ENCODE data around the gene CKAP5.

Gene CKAP5

DNA sequence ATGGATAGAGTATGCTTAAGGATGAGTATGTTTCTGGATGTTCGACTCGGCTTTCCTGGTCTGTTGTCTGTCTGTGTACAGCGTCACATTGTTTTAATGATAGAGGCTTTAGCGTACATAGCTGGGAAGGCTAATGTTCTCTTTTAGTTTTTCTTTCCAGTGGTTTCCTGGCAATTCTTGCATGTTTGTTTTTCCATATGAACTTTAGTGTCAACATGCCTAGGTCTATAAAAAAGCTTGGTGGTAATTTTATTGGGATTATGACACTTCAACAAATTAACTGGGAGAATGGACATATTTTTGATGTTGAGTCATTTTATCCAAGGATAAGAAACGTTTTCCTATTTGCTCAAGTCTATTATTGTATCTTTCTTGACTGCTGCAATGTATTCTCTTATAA, 109.5 kb downstream of the CKAP5 start:
- Histone ChIP-seq H3K27me3 (ENCODE audit: low read length) (no peaks in the 10 kb centered on the region), H4K20me1 (ENCODE audit: low read depth, low read length) (no peaks in the 10 kb centered on the region), H3K79me2 (ENCODE audit: insufficient read depth, low read length) (no peaks in the 10 kb centered on the region), H2AFZ (ENCODE audit: low read depth, low read length, severe bottlenecking) (no peak overlapping the region), H3K9me2 (replicated peaks; ENCODE audit: insufficient read depth, low read length) (no peaks in the 10 kb centered on the region), H3K36me3 (ENCODE audit: low read length) (no peaks in the 10 kb centered on the region), H3K9me3 (ENCODE audit: insufficient read depth, low read length) (no peaks in the 10 kb centered on the region), H3K4me3 (ENCODE audit: insufficient read depth, low read length, poor library complexity, severe bottlenecking) (no peak overlapping the region), H3F3A (ENCODE audit: insufficient read depth) (no peaks in the 10 kb centered on the region), H3K9ac (ENCODE audit: low read length) (no peak overlapping the region), H3K4me2 (ENCODE audit: low read depth, low read length, poor library complexity, severe bottlenecking) (no peak overlapping the region), H3K27ac (ENCODE audit: low read depth, low read length) (no peak overlapping the region)
- no peak for TF ChIP-seq EZH2phosphoT487 (conservative IDR thresholded peaks at IDR 0.05; ENCODE audit: low read length)
- TF ChIP-seq, protein P1, sequence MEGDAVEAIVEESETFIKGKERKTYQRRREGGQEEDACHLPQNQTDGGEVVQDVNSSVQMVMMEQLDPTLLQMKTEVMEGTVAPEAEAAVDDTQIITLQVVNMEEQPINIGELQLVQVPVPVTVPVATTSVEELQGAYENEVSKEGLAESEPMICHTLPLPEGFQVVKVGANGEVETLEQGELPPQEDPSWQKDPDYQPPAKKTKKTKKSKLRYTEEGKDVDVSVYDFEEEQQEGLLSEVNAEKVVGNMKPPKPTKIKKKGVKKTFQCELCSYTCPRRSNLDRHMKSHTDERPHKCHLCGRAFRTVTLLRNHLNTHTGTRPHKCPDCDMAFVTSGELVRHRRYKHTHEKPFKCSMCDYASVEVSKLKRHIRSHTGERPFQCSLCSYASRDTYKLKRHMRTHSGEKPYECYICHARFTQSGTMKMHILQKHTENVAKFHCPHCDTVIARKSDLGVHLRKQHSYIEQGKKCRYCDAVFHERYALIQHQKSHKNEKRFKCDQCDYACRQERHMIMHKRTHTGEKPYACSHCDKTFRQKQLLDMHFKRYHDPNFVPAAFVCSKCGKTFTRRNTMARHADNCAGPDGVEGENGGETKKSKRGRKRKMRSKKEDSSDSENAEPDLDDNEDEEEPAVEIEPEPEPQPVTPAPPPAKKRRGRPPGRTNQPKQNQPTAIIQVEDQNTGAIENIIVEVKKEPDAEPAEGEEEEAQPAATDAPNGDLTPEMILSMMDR (IDR thresholded peaks at IDR 0.05; ENCODE audit: insufficient read depth, low read length, poor library complexity, severe bottlenecking), result no peak

GRCh38 chr11:46736146-46736545, 109.9 kb downstream of the CKAP5 start:
- H3K27ac ChIP-seq (ENCODE audit: low read depth, low read length), result no peak overlapping the region
- H3F3A ChIP-seq (ENCODE audit: insufficient read depth), result no peaks in the 10 kb centered on the region
- H4K20me1 ChIP-seq (ENCODE audit: low read depth, low read length), result no peaks in the 10 kb centered on the region
- no peaks in the 10 kb centered on the region for H3K9me3 ChIP-seq (ENCODE audit: insufficient read depth, low read length)
- H3K27me3 ChIP-seq (ENCODE audit: low read length), result no peaks in the 10 kb centered on the region
- H2AFZ ChIP-seq (ENCODE audit: low read depth, low read length, severe bottlenecking), result no peak overlapping the region
- no peaks in the 10 kb centered on the region for H3K79me2 ChIP-seq (ENCODE audit: insufficient read depth, low read length)
- no peaks in the 10 kb centered on the region for H3K9me2 ChIP-seq (replicated peaks; ENCODE audit: insufficient read depth, low read length)
- H3K4me2 ChIP-seq (ENCODE audit: low read depth, low read length, poor library complexity, severe bottlenecking), result no peak overlapping the region
- no peak overlapping the region for H3K4me3 ChIP-seq (ENCODE audit: insufficient read depth, low read length, poor library complexity, severe bottlenecking)
- H3K9ac ChIP-seq (ENCODE audit: low read length), result no peak overlapping the region
- no peaks in the 10 kb centered on the region for H3K36me3 ChIP-seq (ENCODE audit: low read length)
- TF ChIP-seq, protein P1 (IDR thresholded peaks at IDR 0.05; ENCODE audit: insufficient read depth, low read length, poor library complexity, severe bottlenecking), result no peak
- TF ChIP-seq EZH2phosphoT487 (conservative IDR thresholded peaks at IDR 0.05; ENCODE audit: low read length), result no peak

- Histone ChIP-seq H3K36me3 (ENCODE audit: low read length) (no peaks in the 10 kb centered on the region), H3K9me2 (replicated peaks; ENCODE audit: insufficient read depth, low read length) (no peaks in the 10 kb centered on the region), H3F3A (ENCODE audit: insufficient read depth) (no peaks in the 10 kb centered on the region), H3K27me3 (ENCODE audit: low read length) (no peaks in the 10 kb centered on the region), H3K9ac (ENCODE audit: low read length) (no peak overlapping the region), H3K4me2 (ENCODE audit: low read depth, low read length, poor library complexity, severe bottlenecking) (no peak overlapping the region), H4K20me1 (ENCODE audit: low read depth, low read length) (no peaks in the 10 kb centered on the region), H3K27ac (ENCODE audit: low read depth, low read length) (no peak overlapping the region), H3K79me2 (ENCODE audit: insufficient read depth, low read length) (no peaks in the 10 kb centered on the region), H3K9me3 (ENCODE audit: insufficient read depth, low read length) (no peaks in the 10 kb centered on the region), H2AFZ (ENCODE audit: low read depth, low read length, severe bottlenecking) (no peak overlapping the region), H3K4me3 (ENCODE audit: insufficient read depth, low read length, poor library complexity, severe bottlenecking) (no peak overlapping the region)
- TF ChIP-seq, protein P1 (IDR thresholded peaks at IDR 0.05; ENCODE audit: insufficient read depth, low read length, poor library complexity, severe bottlenecking), result no peak
- no peak for TF ChIP-seq EZH2phosphoT487 (conservative IDR thresholded peaks at IDR 0.05; ENCODE audit: low read length)
Observed at GRCh38 chr11:46733234-46733633, 112.8 kb downstream of the CKAP5 start.

Data from SU-DHL-6 (cell line).